SH-SY5Y (cell line): Measurements from ENCODE around the gene GAREM1.

Experiments
- GATA2 ChIP-seq: IDR thresholded peaks from 2 replicates; pipeline ENCODE4 v1.6.1; 2011; ENCODE audit warnings: mild to moderate bottlenecking, low read depth, low read length
- GATA3 ChIP-seq: IDR thresholded peaks from 2 replicates; pipeline ENCODE4 v1.6.1; 2011; ENCODE audit warnings: low read depth, mild to moderate bottlenecking, low read length, moderate library complexity

- TF ChIP-seq GATA2 = no peak
- no peak for TF ChIP-seq GATA3
Observed at GRCh38 chr18:32379891-32380290, 90.8 kb downstream of the GAREM1 start.
